A549 (cell line): Measurements from ENCODE around the gene TMEM179B. TPM values are rescaled to one million over a fixed set of nuclear protein-coding genes. Genes with fewer than 3 reads are reported as not detected.

Experiments
- ATAC-seq, 2 experiments: fragments of 200-7000 bp in 1 of 2; fragments of >200 bp in 1 of 2; cut with Nextera tagmentation in 1 of 2; cut with Tn5 transposase in 1 of 2; 3 replicates each; pipeline versions ENCODE4 v1.8.0 to v1.9.1; 2018 to 2020; ENCODE audit warnings: mild to moderate bottlenecking in 1 of 2, moderate library complexity in 1 of 2
- CTCF ChIA-PET: fragments of 300-600 bp; sonication (Branson Sonifier 250); formaldehyde crosslinking; extraction: SDS; loops from one replicate; lab custom pipeline; 2021; ENCODE audit warnings: antibody characterized with exemption, inconsistent platforms; lab: Yijun Ruan, JAX
- POLR2A ChIA-PET: fragments of 350-600 bp; formaldehyde crosslinking; extraction: SDS; loops from one replicate; lab custom pipeline; 2021; ENCODE audit warnings: antibody characterized with exemption, inconsistent platforms; lab: Yijun Ruan, JAX
- DNase-seq, 2 experiments: peaks; one replicate each; pipeline versions ENCODE4 v3.0.0 to v3.0.0-alpha.2; 2011 to 2016; ENCODE audit warnings: low read depth in 1 of 2, low spot score in 1 of 2
- FAIRE-seq: peaks from 2 replicates; lab custom pipeline; 2011; peaks lifted over from hg19 to GRCh38; lab: Jason Lieb, UNC
- H3K27ac ChIP-seq, 2 experiments: fragments of >200 bp; sonication (Bioruptor Twin); formaldehyde crosslinking; 3 replicates each; pipeline ENCODE4 v1.5.1; 2016 to 2017
- H3K4me1 ChIP-seq: fragments of >200 bp; sonication (Bioruptor Twin); formaldehyde crosslinking; 3 replicates; pipeline ENCODE4 v1.6.1; 2016
- H3K4me2 ChIP-seq: fragments of >200 bp; sonication (Bioruptor Twin); formaldehyde crosslinking; 3 replicates; pipeline ENCODE4 v1.6.1; 2016
- H3K4me3 ChIP-seq: fragments of >200 bp; sonication (Bioruptor Twin); formaldehyde crosslinking; 3 replicates; pipeline ENCODE4 v1.5.1; 2016
- H3K9me3 ChIP-seq: fragments of >200 bp; sonication (Bioruptor Twin); formaldehyde crosslinking; 3 replicates; pipeline ENCODE4 v1.6.1; 2016
- BHLHE40 ChIP-seq: IDR thresholded peaks from 2 replicates; pipeline ENCODE4 v1.6.1; 2012; ENCODE audit warnings: low read depth, low read length, inconsistent platforms
- CBX2 ChIP-seq: fragments of 200-600 bp; sonication (generic); IDR thresholded peaks from 2 replicates; pipeline ENCODE4 v1.6.1; 2016; ENCODE audit warnings: low read depth, mild to moderate bottlenecking, borderline replicate concordance
- CHD2 ChIP-seq: fragments of 150-350 bp; IDR thresholded peaks from 2 replicates; pipeline ENCODE4 v1.6.1; 2014; ENCODE audit warnings: low read length; ENCODE audit not compliant: partially characterized antibody
- CHD4 ChIP-seq: fragments of 200-600 bp; sonication (generic); IDR thresholded peaks from 2 replicates; pipeline ENCODE4 v1.6.1; 2016; ENCODE audit warnings: antibody characterized with exemption, mild to moderate bottlenecking, borderline replicate concordance
- EHF ChIP-seq: fragments of 250-450 bp; sonication (Bioruptor Pico); IDR thresholded peaks from 2 replicates; pipeline ENCODE4 v1.5.0; 2020; ENCODE audit warnings: mild to moderate bottlenecking
- EHMT2 ChIP-seq: fragments of 200-600 bp; sonication (generic); IDR thresholded peaks from 2 replicates; pipeline ENCODE4 v1.6.1; 2016; ENCODE audit warnings: antibody characterized with exemption, low read depth, mild to moderate bottlenecking, moderate library complexity
- ESRRA ChIP-seq: fragments of 150-350 bp; IDR thresholded peaks from 2 replicates; pipeline ENCODE4 v1.6.1; 2014; ENCODE audit warnings: mild to moderate bottlenecking, low read length, borderline replicate concordance
- FOXS1 ChIP-seq: fragments of 250-450 bp; sonication (Bioruptor Pico); IDR thresholded peaks from 2 replicates; pipeline ENCODE4 v1.5.0; 2020; ENCODE audit warnings: mild to moderate bottlenecking, moderate library complexity
- GATA3 ChIP-seq: IDR thresholded peaks from 2 replicates; pipeline ENCODE4 v1.6.1; 2012; ENCODE audit warnings: borderline replicate concordance
- HDAC2 ChIP-seq: fragments of 200-600 bp; sonication (generic); IDR thresholded peaks from 2 replicates; pipeline ENCODE4 v1.6.1; 2016
- HOXA7 ChIP-seq: fragments of 250-450 bp; sonication (Bioruptor Pico); IDR thresholded peaks from 2 replicates; pipeline ENCODE4 v1.5.0; 2020; ENCODE audit warnings: mild to moderate bottlenecking, moderate library complexity
- HOXB13 ChIP-seq: fragments of 250-450 bp; sonication (Bioruptor Pico); IDR thresholded peaks from 2 replicates; pipeline ENCODE4 v1.5.0; 2020; ENCODE audit warnings: low read depth, mild to moderate bottlenecking, moderate library complexity
- HOXB5 ChIP-seq: fragments of 250-450 bp; sonication (Bioruptor Pico); IDR thresholded peaks from 2 replicates; pipeline ENCODE4 v1.5.0; 2020; ENCODE audit warnings: mild to moderate bottlenecking, moderate library complexity
- JUN ChIP-seq, 2 experiments: fragments of >200 bp; sonication (Bioruptor Twin); formaldehyde crosslinking; IDR thresholded peaks; 2 replicates in 1 of 2; 3 replicates in 1 of 2; pipeline ENCODE4 v1.6.1; 2016 to 2017
- MAFK ChIP-seq: fragments of 450-650 bp; IDR thresholded peaks from 2 replicates; pipeline ENCODE4 v1.6.1; 2014; ENCODE audit not compliant: partially characterized antibody
- MAZ ChIP-seq: fragments of 150-350 bp; IDR thresholded peaks from 2 replicates; pipeline ENCODE4 v1.6.1; 2014; ENCODE audit warnings: antibody characterized with exemption, low read depth, low read length, borderline replicate concordance
- NPAS2 ChIP-seq: fragments of 250-450 bp; sonication (Bioruptor Pico); IDR thresholded peaks from 2 replicates; pipeline ENCODE4 v1.8.0; 2022; ENCODE audit warnings: mild to moderate bottlenecking, moderate library complexity, borderline replicate concordance
- PHF8 ChIP-seq: fragments of 200-600 bp; sonication (generic); IDR thresholded peaks from 2 replicates; pipeline ENCODE4 v1.6.1; 2016; ENCODE audit warnings: low read depth, mild to moderate bottlenecking, antibody characterized with exemption, moderate library complexity, borderline replicate concordance
- POLR2A ChIP-seq: IDR thresholded peaks from 2 replicates; pipeline ENCODE4 v1.6.1; 2012; ENCODE audit warnings: mild to moderate bottlenecking, low read length
- POLR2AphosphoS2 ChIP-seq: conservative IDR thresholded peaks from 2 replicates; pipeline ENCODE4 v1.6.1; 2012; ENCODE audit warnings: low read length, improper control_type of control experiment, inconsistent platforms
- RAD21 ChIP-seq, 2 experiments: fragments of >200 bp in 1 of 2; sonication (Bioruptor Twin) in 1 of 2; formaldehyde crosslinking in 1 of 2; IDR thresholded peaks in 1 of 2; conservative IDR thresholded peaks in 1 of 2; 2 replicates in 1 of 2; 3 replicates in 1 of 2; pipeline ENCODE4 v1.6.1; 2012 to 2018; ENCODE audit warnings: inconsistent platforms in 1 of 2
- RARB ChIP-seq: fragments of 250-450 bp; sonication (Bioruptor Pico); IDR thresholded peaks from 2 replicates; pipeline ENCODE4 v1.8.0; 2021; ENCODE audit warnings: mild to moderate bottlenecking, moderate library complexity
- RCOR1 ChIP-seq: fragments of 150-350 bp; IDR thresholded peaks from 2 replicates; pipeline ENCODE4 v1.6.1; 2014; ENCODE audit warnings: antibody characterized with exemption, low read length, low read depth
- SMC3 ChIP-seq: fragments of >200 bp; sonication (Bioruptor Twin); formaldehyde crosslinking; IDR thresholded peaks from 3 replicates; pipeline ENCODE4 v1.6.1; 2018; ENCODE audit warnings: inconsistent platforms
- TFCP2L1 ChIP-seq: fragments of 250-450 bp; sonication (Bioruptor Pico); IDR thresholded peaks from 2 replicates; pipeline ENCODE4 v1.5.0; 2021; ENCODE audit warnings: mild to moderate bottlenecking
- TP53 ChIP-seq: fragments of 250-450 bp; sonication (Bioruptor Pico); IDR thresholded peaks from 2 replicates; pipeline ENCODE4 v1.5.0; 2021; ENCODE audit warnings: mild to moderate bottlenecking, moderate library complexity
- ZC3H11A ChIP-seq: fragments of 450-650 bp; IDR thresholded peaks from 2 replicates; pipeline ENCODE4 v1.6.1; 2014; ENCODE audit warnings: antibody characterized with exemption, mild to moderate bottlenecking
- ZFP36 ChIP-seq: fragments of 450-650 bp; IDR thresholded peaks from 2 replicates; pipeline ENCODE4 v1.6.1; 2014; ENCODE audit warnings: borderline replicate concordance; ENCODE audit not compliant: partially characterized antibody
- ZSCAN20 ChIP-seq: fragments of 250-450 bp; sonication (Bioruptor Pico); IDR thresholded peaks from 2 replicates; pipeline ENCODE4 v1.8.0; 2022; ENCODE audit warnings: mild to moderate bottlenecking, moderate library complexity
- WGBS: methylation state at CpG from one replicate; pipeline ENCODE4 v1.1.6; 2017; ENCODE audit errors: missing lambda C conversion rate; 5-methylcytosine and 5-hydroxymethylcytosine counted together
- polyA plus RNA-seq, 4 experiments: library from polyadenylated mRNA; depleted of rRNA in 3 of 4; stranded (reverse); fragments of >200 nt; fragmentation: RNase III in 1 of 4; extraction: RNeasy Plus Mini Kit Qiagen cat#74134 plus additional on column Dnase treatment in 1 of 4; gene quantifications; 2 replicates in 3 of 4; 3 replicates in 1 of 4; pipeline ENCODE4 v1.2.3, GENCODE V29; 2011 to 2017
- TF ChIP-seq, protein P1 (sequence below): fragments of 250-450 bp; sonication (Bioruptor Pico); IDR thresholded peaks from 2 replicates; pipeline ENCODE4 v1.5.0; 2021; ENCODE audit warnings: mild to moderate bottlenecking, moderate library complexity, borderline replicate concordance
- TF ChIP-seq, protein P2 (sequence below): IDR thresholded peaks from 2 replicates; pipeline ENCODE4 v1.6.1; 2012
- TF ChIP-seq, protein P3 (sequence below): fragments of >200 bp; sonication (Bioruptor Twin); formaldehyde crosslinking; IDR thresholded peaks from 3 replicates; pipeline ENCODE4 v1.6.1; 2016
- TF ChIP-seq, protein P4 (sequence below): fragments of 150-350 bp; IDR thresholded peaks from 2 replicates; pipeline ENCODE4 v1.6.1; 2014; ENCODE audit warnings: low read depth, mild to moderate bottlenecking, low read length

Gene TMEM179B
- polyA plus RNA-seq, 2 of the 4 experiments (the other 2 are of a cell fraction): 62.8 to 64.7 TPM

DNA sequence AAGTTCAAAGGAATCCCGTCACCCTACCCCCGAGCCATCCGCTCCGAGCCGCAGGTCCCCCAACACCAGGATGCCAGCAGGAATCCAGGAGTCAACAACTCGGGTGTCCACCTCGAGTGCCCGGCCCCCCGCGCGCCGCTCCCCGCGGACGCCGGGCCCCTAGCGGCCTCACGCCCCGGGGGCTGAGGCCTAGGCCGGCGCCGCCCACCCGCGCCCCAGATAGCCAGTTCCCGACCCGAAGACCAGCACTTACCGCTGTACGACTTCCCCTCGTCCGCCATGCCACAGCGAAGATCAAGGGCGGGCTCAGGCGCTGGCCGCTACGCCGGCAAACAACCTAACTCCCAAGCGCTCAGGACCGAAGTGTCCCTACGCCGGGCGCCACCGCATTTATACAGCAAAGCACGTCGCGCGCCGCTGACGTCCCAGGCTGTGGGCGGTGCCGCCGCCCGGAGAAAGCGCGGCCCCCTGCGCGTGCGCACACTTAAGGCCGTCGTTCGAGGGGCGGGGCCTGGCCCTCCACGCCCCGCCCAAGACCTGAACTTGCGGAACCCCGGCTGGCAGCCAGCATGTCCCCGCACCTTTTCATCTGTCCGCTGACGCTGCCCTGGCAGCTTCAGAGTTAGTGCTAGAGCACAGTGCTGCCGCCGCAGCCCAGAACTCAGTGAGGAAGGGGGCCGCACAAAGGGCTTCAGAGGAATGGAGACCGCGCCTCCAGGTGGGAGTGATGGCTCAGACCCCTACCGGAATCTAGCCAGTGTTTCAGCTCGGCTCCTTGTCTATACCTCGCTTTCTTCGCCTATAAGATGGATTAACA, 18.1 kb downstream of the TMEM179B start, which contains the start of gene NXF1:
Gene NXF1, minus strand, starts transcription at position 365 of the 817 bp plus-strand sequence. Its CDS starts 84 bp downstream, at position 281.
- FAIRE-seq (no peak), DNase-seq (peak; percentile 84 to 97), ATAC-seq (peak; percentile 83 to 91)
- peak within 1 kb of the TSS; percentile 95 for H3K4me2 ChIP-seq
- H3K9me3 ChIP-seq: no peaks in the 10 kb centered on the region
- POLR2A ChIA-PET: interaction anchor here (0.5 to 2.7 kb wide), 11 partner anchors 8 to 1497 kb away, joined by 3 to 11 read pairs (median 4); partner anchors contain the start of genes STX5, TMEM179B and TMEM223
- CTCF ChIA-PET: interaction anchor here (1.1 to 4.3 kb wide), 7 partner anchors 9 to 32 kb away, joined by 3 to 18 read pairs (median 5); partner anchors contain the start of gene TMEM179B
- peaks cover 16% of the 10 kb centered on the region; the same call in 2 of the 3 replicates for H3K4me1 ChIP-seq
- H3K27ac ChIP-seq: peak within 1 kb of the TSS; percentile 87 to 92
- WGBS: 0% methylated on average over 14 of the region's 77 CpGs
- H3K4me3 ChIP-seq: peak within 1 kb of the TSS; percentile 90
- TF ChIP-seq NPAS2 (CRISPR knock-in tag) (no peak), MAFK (no peak), JUN (IDR thresholded peaks at IDR 0.05) (peak; percentile 94 to 99), TFCP2L1 (CRISPR knock-in tag) (peak; percentile 79; the same call in 1 of the 2 replicates), RAD21 (conservative IDR thresholded peaks at IDR 0.05 in 1 of 2, IDR thresholded peaks at IDR 0.05 in 1 of 2) (no peak; a peak in 1 of 5 replicates), POLR2AphosphoS2 (no peak), CHD2 (no peak), ZSCAN20 (no peak), ZFP36 (no peak), RCOR1 (no peak), RARB (no peak), HDAC2 (no peak), EHMT2 (no peak), TP53 (peak; percentile 87; the same call in 1 of the 2 replicates), CBX2 (no peak), HOXB13 (CRISPR knock-in tag) (no peak), EHF (CRISPR knock-in tag) (no peak), PHF8 (peak; percentile 99), HOXB5 (CRISPR knock-in tag) (no peak), ZC3H11A (no peak), FOXS1 (CRISPR knock-in tag) (no peak), GATA3 (peak; percentile 46; the same call in 1 of the 2 replicates), HOXA7 (CRISPR knock-in tag) (no peak), MAZ (peak; percentile 30; the same call in 1 of the 2 replicates), SMC3 (no peak), CHD4 (no peak), ESRRA (no peak; the same call in 1 of the 2 replicates), POLR2A (peak; percentile 100), BHLHE40 (0 out of 2 replicates have a peak, but pooled peaks have one; percentile 6)
- TF ChIP-seq, protein P1, sequence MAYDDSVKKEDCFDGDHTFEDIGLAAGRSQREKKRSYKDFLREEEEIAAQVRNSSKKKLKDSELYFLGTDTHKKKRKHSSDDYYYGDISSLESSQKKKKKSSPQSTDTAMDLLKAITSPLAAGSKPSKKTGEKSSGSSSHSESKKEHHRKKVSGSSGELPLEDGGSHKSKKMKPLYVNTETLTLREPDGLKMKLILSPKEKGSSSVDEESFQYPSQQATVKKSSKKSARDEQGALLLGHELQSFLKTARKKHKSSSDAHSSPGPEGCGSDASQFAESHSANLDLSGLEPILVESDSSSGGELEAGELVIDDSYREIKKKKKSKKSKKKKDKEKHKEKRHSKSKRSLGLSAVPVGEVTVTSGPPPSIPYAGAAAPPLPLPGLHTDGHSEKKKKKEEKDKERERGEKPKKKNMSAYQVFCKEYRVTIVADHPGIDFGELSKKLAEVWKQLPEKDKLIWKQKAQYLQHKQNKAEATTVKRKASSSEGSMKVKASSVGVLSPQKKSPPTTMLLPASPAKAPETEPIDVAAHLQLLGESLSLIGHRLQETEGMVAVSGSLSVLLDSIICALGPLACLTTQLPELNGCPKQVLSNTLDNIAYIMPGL (CRISPR knock-in tag): no peak
- TF ChIP-seq, protein P2, sequence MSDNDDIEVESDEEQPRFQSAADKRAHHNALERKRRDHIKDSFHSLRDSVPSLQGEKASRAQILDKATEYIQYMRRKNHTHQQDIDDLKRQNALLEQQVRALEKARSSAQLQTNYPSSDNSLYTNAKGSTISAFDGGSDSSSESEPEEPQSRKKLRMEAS: peak; percentile 64
- TF ChIP-seq, protein P3, sequence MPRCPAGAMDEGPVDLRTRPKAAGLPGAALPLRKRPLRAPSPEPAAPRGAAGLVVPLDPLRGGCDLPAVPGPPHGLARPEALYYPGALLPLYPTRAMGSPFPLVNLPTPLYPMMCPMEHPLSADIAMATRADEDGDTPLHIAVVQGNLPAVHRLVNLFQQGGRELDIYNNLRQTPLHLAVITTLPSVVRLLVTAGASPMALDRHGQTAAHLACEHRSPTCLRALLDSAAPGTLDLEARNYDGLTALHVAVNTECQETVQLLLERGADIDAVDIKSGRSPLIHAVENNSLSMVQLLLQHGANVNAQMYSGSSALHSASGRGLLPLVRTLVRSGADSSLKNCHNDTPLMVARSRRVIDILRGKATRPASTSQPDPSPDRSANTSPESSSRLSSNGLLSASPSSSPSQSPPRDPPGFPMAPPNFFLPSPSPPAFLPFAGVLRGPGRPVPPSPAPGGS: peak; percentile 99
- TF ChIP-seq, protein P4, sequence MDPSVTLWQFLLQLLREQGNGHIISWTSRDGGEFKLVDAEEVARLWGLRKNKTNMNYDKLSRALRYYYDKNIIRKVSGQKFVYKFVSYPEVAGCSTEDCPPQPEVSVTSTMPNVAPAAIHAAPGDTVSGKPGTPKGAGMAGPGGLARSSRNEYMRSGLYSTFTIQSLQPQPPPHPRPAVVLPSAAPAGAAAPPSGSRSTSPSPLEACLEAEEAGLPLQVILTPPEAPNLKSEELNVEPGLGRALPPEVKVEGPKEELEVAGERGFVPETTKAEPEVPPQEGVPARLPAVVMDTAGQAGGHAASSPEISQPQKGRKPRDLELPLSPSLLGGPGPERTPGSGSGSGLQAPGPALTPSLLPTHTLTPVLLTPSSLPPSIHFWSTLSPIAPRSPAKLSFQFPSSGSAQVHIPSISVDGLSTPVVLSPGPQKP: no peak
